ENCODE data around the gene RELN. TPM values are rescaled to one million over a fixed set of nuclear protein-coding genes. Genes with fewer than 3 reads are reported as not detected.

RELN gene
- total RNA-seq, 4 donors from 2014 or later, result 1.8 to 47.4 (median 6.7) TPM

DNA sequence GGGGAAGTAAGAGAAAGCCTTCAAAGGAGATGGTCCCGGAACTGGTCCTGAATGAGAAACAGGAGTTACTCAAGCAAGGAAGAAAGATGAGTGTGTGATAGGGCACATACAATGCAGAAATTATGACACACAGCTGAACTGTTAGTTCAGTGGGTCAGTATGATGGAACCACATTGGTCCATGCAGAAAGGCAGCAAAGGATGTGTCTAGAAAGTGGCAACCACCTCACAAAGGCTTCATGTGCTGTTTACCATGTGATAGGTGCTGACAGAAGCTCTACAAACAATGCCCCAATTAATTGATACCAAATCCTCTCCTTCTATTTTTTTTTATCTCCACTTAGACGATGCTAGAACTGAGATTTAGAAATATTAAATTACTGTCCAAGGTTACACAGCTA is 258.3 kb downstream of the RELN start:
- intact Hi-C loops (cut with DNase I; ENCODE audit: low total_unique reads), result no loop called here

GRCh38 chr7:103729026-103729425 is 260.4 kb downstream of the RELN start:
- no peaks in the 10 kb centered on the region for H3K9me3 ChIP-seq
- no peaks in the 10 kb centered on the region for H3K4me1 ChIP-seq
- TF ChIP-seq CTCF (IDR thresholded peaks at IDR 0.05) (no peak), POLR2A (IDR thresholded peaks at IDR 0.05) (no peak)
- DNase-seq, result no peak
- H3K36me3 ChIP-seq, result no peaks in the 10 kb centered on the region
- intact Hi-C loops (cut with DNase I; ENCODE audit: low total_unique reads), result no loop called here
- H3K27me3 ChIP-seq, result no peaks in the 10 kb centered on the region
- H3K4me3 ChIP-seq, result no peak overlapping the region
- no peak overlapping the region for H3K27ac ChIP-seq

More for the DNA sequence above, 258.3 kb downstream of the RELN start:
- H3K27ac ChIP-seq, result no peak overlapping the region
- H3K27me3 ChIP-seq, result no peaks in the 10 kb centered on the region
- no peaks in the 10 kb centered on the region for H3K9me3 ChIP-seq
- TF ChIP-seq CTCF (IDR thresholded peaks at IDR 0.05), result no peak
- H3K4me3 ChIP-seq, result no peak overlapping the region
- DNase-seq, result no peak
- no peaks in the 10 kb centered on the region for H3K4me1 ChIP-seq
- H3K36me3 ChIP-seq, result no peaks in the 10 kb centered on the region

DNA sequence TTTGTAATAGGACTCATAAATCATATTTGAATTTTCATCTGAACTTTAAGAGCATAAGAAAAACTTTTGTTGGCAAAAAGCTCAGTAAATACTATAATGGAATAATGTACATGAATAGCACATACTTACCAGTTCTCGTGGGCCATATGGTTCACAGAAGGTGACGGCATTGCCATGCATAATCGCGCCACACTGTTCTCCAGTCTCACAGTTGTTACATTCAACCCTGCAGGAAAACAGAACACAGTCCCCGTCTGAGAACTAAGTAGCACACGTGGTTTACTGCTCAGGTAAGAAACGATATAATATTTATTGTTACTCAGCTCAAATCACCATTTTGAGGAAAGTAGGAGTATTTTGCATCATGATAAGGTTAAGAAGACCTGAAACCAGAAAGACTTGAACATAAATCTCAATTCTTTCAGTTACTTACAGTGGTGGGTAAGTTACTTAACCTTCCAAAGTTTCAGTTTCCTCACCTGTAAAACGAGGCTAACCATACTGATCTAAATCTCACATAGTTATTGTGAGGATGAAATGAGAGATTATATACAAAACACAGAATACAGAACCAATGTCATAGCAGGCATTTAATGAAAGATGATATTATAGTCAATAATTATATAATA is 261.4 kb downstream of the RELN start:
- Histone ChIP-seq H3K27me3 (no peaks in the 10 kb centered on the region), H3K36me3 (no peaks in the 10 kb centered on the region), H3K4me1 (no peaks in the 10 kb centered on the region), H3K9me3 (no peaks in the 10 kb centered on the region), H3K27ac (no peak overlapping the region), H3K4me3 (no peak overlapping the region)
- intact Hi-C loops (cut with DNase I; ENCODE audit: low total_unique reads), result no loop called here
- TF ChIP-seq CTCF (IDR thresholded peaks at IDR 0.05), result no peak
- no peak for TF ChIP-seq POLR2A (IDR thresholded peaks at IDR 0.05)
- DNase-seq, result no peak

GRCh38 chr7:103719070-103719469 is 270.4 kb downstream of the RELN start:
- no peak for DNase-seq
- no peaks in the 10 kb centered on the region for H3K36me3 ChIP-seq
- H3K4me1 ChIP-seq, result no peaks in the 10 kb centered on the region
- H3K4me3 ChIP-seq, result no peak overlapping the region
- H3K9me3 ChIP-seq, result no peaks in the 10 kb centered on the region
- H3K27ac ChIP-seq, result no peak overlapping the region
- intact Hi-C loops (cut with DNase I; ENCODE audit: low total_unique reads), result no loop called here
- H3K27me3 ChIP-seq, result no peaks in the 10 kb centered on the region
- TF ChIP-seq POLR2A (IDR thresholded peaks at IDR 0.05) (no peak), CTCF (IDR thresholded peaks at IDR 0.05) (no peak)

GRCh38 chr7:103718482-103719061 is 270.9 kb downstream of the RELN start:
- TF ChIP-seq CTCF (IDR thresholded peaks at IDR 0.05), result no peak
- TF ChIP-seq POLR2A (IDR thresholded peaks at IDR 0.05), result no peak
- H3K4me3 ChIP-seq, result no peak overlapping the region
- no peak for DNase-seq
- no peaks in the 10 kb centered on the region for H3K9me3 ChIP-seq
- intact Hi-C loops (cut with DNase I; ENCODE audit: low total_unique reads), result no loop called here
- H3K27me3 ChIP-seq, result no peaks in the 10 kb centered on the region
- H3K36me3 ChIP-seq, result no peaks in the 10 kb centered on the region
- H3K27ac ChIP-seq, result no peak overlapping the region
- no peaks in the 10 kb centered on the region for H3K4me1 ChIP-seq
